Karpas-422 (cell line): ENCODE measurements around the gene UBE3B. TPM values are rescaled to one million over a fixed set of nuclear protein-coding genes. Genes with fewer than 3 reads are reported as not detected.
A peak's percentile ranks its signal among the peaks of the same experiment; 100 is the strongest.
"Not testable (repeated sequence)": the region's sequence is repeated elsewhere in the genome, so short reads cannot be mapped to it uniquely, and the experiment has no call there.

Experiments used
- DNase-seq: peaks from one replicate; pipeline ENCODE4 v3.0.0-alpha.2; 2015
- H2AFZ ChIP-seq: fragments of 200-600 bp; sonication (generic); 2 replicates; pipeline ENCODE4 v1.6.1; 2014; ENCODE audit warnings: antibody characterized with exemption, low read length, mixed read lengths
- H3K27ac ChIP-seq: fragments of 200-600 bp; sonication (generic); 2 replicates; pipeline ENCODE4 v1.5.1; 2014; ENCODE audit warnings: mild to moderate bottlenecking, low read length, moderate library complexity
- H3K27me3 ChIP-seq: fragments of 200-600 bp; sonication (generic); 2 replicates; pipeline ENCODE4 v1.6.1; 2014; ENCODE audit warnings: low read length, mixed read lengths
- H3K36me3 ChIP-seq: fragments of 200-600 bp; sonication (generic); 2 replicates; pipeline ENCODE4 v1.6.1; 2014; ENCODE audit warnings: low read length, mixed read lengths; ENCODE audit not compliant: insufficient read depth
- H3K4me1 ChIP-seq: fragments of 200-600 bp; sonication (generic); 2 replicates; pipeline ENCODE4 v1.6.1; 2014; ENCODE audit warnings: mild to moderate bottlenecking, low read length, mixed read lengths
- H3K4me2 ChIP-seq: fragments of 200-600 bp; sonication (generic); 2 replicates; pipeline ENCODE4 v1.6.1; 2014; ENCODE audit warnings: low read length, low read depth, mild to moderate bottlenecking; ENCODE audit not compliant: poor library complexity, severe bottlenecking
- H3K4me3 ChIP-seq: fragments of 200-600 bp; sonication (generic); 2 replicates; pipeline ENCODE4 v1.5.1; 2014; ENCODE audit warnings: mild to moderate bottlenecking, antibody characterized with exemption, low read length, mixed read lengths
- H3K79me2 ChIP-seq: fragments of 200-600 bp; sonication (generic); 2 replicates; pipeline ENCODE4 v1.6.1; 2014; ENCODE audit warnings: mild to moderate bottlenecking, low read length, mixed read lengths
- H3K9ac ChIP-seq: fragments of 200-600 bp; sonication (generic); 2 replicates; pipeline ENCODE4 v1.6.0; 2014; ENCODE audit warnings: low read length
- H3K9me2 ChIP-seq: fragments of 200-600 bp; sonication (generic), shearing (Covaris generic); replicated peaks from 2 replicates; pipeline ENCODE4 v1.6.0; 2014; ENCODE audit warnings: mild to moderate bottlenecking, low read length, moderate library complexity; ENCODE audit not compliant: insufficient read depth
- H3K9me3 ChIP-seq: fragments of 300-700, 200-600 bp; sonication (generic); 2 replicates; pipeline ENCODE4 v1.6.1; 2014; ENCODE audit warnings: low read length, mixed read lengths
- H4K20me1 ChIP-seq: fragments of 200-600 bp; sonication (generic); 2 replicates; pipeline ENCODE4 v1.6.1; 2014; ENCODE audit warnings: mild to moderate bottlenecking, antibody characterized with exemption, low read length, low read depth; ENCODE audit not compliant: insufficient read depth
- total RNA-seq: library from RNA; depleted of rRNA; stranded (reverse); fragments of >200 nt; shearing (Covaris generic); gene quantifications from 2 replicates; pipeline ENCODE4 v1.2.3, GENCODE V29; 2014; ENCODE audit warnings: low replicate concordance

The UBE3B gene
- total RNA-seq, 1 experiment from 2014 or later = 23.7 TPM

GRCh38 chr12:109473526-109474270 is 3.7 kb upstream of the UBE3B start:
- H3K4me3 ChIP-seq, H3K9ac ChIP-seq, H3K27me3 ChIP-seq, H3K27ac ChIP-seq, H3K4me2 ChIP-seq, H2AFZ ChIP-seq, H3K9me3 ChIP-seq, H3K9me2 ChIP-seq, DNase-seq, H3K36me3 ChIP-seq: not testable (repeated sequence)
- Histone ChIP-seq H4K20me1 (peaks cover 19% of the 10 kb centered on the region; the same call in 1 of the 2 replicates), H3K4me1 (peaks cover 21% of the 10 kb centered on the region), H3K79me2 (peaks cover 97% of the 10 kb centered on the region)

DNA sequence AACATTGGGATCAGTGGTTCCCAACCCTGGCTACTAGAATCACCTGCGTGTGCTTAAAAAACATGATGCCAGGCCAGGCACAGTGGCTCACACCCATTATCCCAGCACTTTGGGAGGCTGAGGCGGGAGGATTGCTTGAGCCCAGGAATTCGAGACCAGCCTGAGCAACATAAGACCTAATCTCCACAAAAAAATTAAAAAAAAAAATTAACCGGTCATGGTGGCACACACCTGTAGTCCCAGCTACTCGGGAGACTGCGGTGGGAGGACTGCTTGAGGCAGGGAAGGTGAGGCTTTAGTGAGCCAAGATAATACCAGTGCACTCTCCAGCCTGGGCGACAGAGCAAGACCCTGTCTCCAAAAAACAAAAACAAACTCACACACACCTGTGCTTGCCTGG is 2.3 kb upstream of the UBE3B start:
- Histone ChIP-seq H3K79me2 (peaks cover 97% of the 10 kb centered on the region), H3K27ac (no peak overlapping the region), H3K4me2 (peak overlapping the region; percentile 96), H3K9me2 (no peaks in the 10 kb centered on the region), H3K36me3 (no peaks in the 10 kb centered on the region), H3K9me3 (no peaks in the 10 kb centered on the region), H2AFZ (no peak overlapping the region), H3K27me3 (no peaks in the 10 kb centered on the region), H4K20me1 (peaks cover 17% of the 10 kb centered on the region; the same call in 1 of the 2 replicates), H3K9ac (no peak overlapping the region; the same call in 1 of the 2 replicates), H3K4me3 (no peak overlapping the region), H3K4me1 (peaks cover 32% of the 10 kb centered on the region)
- DNase-seq = no peak

- Histone ChIP-seq H3K4me1 (peaks cover 32% of the 10 kb centered on the region), H3K9ac (peak overlapping the region; percentile 91), H3K9me2 (no peaks in the 10 kb centered on the region), H3K36me3 (no peaks in the 10 kb centered on the region), H3K79me2 (peaks cover 86% of the 10 kb centered on the region), H2AFZ (peak overlapping the region; percentile 95; the same call in 1 of the 2 replicates), H3K27ac (no peak overlapping the region), H3K4me3 (peak overlapping the region; percentile 96), H3K27me3 (no peaks in the 10 kb centered on the region), H4K20me1 (peaks cover 13% of the 10 kb centered on the region; the same call in 1 of the 2 replicates), H3K9me3 (no peaks in the 10 kb centered on the region), H3K4me2 (peak overlapping the region; percentile 96)
- no peak for DNase-seq
These were observed 1.2 kb upstream of the UBE3B start for GRCh38 chr12:109475993-109476806.

- Histone ChIP-seq H2AFZ (peak overlapping the region; percentile 95; the same call in 1 of the 2 replicates), H3K9me3 (no peaks in the 10 kb centered on the region), H3K27me3 (no peaks in the 10 kb centered on the region), H3K9ac (peak overlapping the region; percentile 91), H3K36me3 (no peaks in the 10 kb centered on the region), H3K27ac (peak overlapping the region; percentile 52; the same call in 1 of the 2 replicates), H4K20me1 (peaks cover 13% of the 10 kb centered on the region; the same call in 1 of the 2 replicates), H3K79me2 (peaks cover 80% of the 10 kb centered on the region), H3K4me1 (peaks cover 32% of the 10 kb centered on the region), H3K4me3 (peak overlapping the region; percentile 96), H3K4me2 (peak overlapping the region; percentile 96), H3K9me2 (no peaks in the 10 kb centered on the region)
- DNase-seq = no peak
These were observed 638 bp upstream of the UBE3B start for GRCh38 chr12:109476807-109477184.

- peaks cover 70% of the 10 kb centered on the region for H3K79me2 ChIP-seq
- no peaks in the 10 kb centered on the region for H3K27me3 ChIP-seq
- H3K36me3 ChIP-seq = no peaks in the 10 kb centered on the region
- peak overlapping the region; percentile 91 for H3K9ac ChIP-seq
- peak overlapping the region; percentile 96 for H3K4me2 ChIP-seq
- H3K4me1 ChIP-seq = peaks cover 32% of the 10 kb centered on the region
- H4K20me1 ChIP-seq = peaks cover 12% of the 10 kb centered on the region; the same call in 1 of the 2 replicates
- H3K9me3 ChIP-seq = no peaks in the 10 kb centered on the region
- peak overlapping the region; percentile 96 for H3K4me3 ChIP-seq
- H2AFZ ChIP-seq = peak overlapping the region; percentile 95; the same call in 1 of the 2 replicates
- H3K9me2 ChIP-seq = no peaks in the 10 kb centered on the region
- H3K27ac ChIP-seq = no peak overlapping the region
- DNase-seq = no peak
These were observed 505 bp downstream of the UBE3B start for GRCh38 chr12:109477963-109478315.

GRCh38 chr12:109479761-109480160 is 2.3 kb downstream of the UBE3B start:
- Histone ChIP-seq H3K4me3 (no peak overlapping the region), H3K4me1 (peaks cover 32% of the 10 kb centered on the region)

GRCh38 chr12:109480356-109480755 is 2.9 kb downstream of the UBE3B start:
- Histone ChIP-seq H3K36me3 (no peaks in the 10 kb centered on the region), H3K9me3 (no peaks in the 10 kb centered on the region), H3K27ac (no peak overlapping the region), H3K4me1 (peaks cover 31% of the 10 kb centered on the region), H4K20me1 (peaks cover 7% of the 10 kb centered on the region; the same call in 1 of the 2 replicates), H3K4me2 (no peak overlapping the region), H3K9me2 (no peaks in the 10 kb centered on the region), H3K4me3 (no peak overlapping the region), H3K79me2 (peaks cover 46% of the 10 kb centered on the region), H3K27me3 (no peaks in the 10 kb centered on the region), H2AFZ (no peak overlapping the region), H3K9ac (no peak overlapping the region)
- no peak for DNase-seq

More at GRCh38 chr12:109479761-109480160, 2.3 kb downstream of the UBE3B start:
- peaks cover 52% of the 10 kb centered on the region for H3K79me2 ChIP-seq
- H4K20me1 ChIP-seq = peaks cover 7% of the 10 kb centered on the region; the same call in 1 of the 2 replicates
- no peaks in the 10 kb centered on the region for H3K36me3 ChIP-seq
- no peaks in the 10 kb centered on the region for H3K9me3 ChIP-seq
- H3K27ac ChIP-seq = no peak overlapping the region
- H3K27me3 ChIP-seq = no peaks in the 10 kb centered on the region
- H3K9ac ChIP-seq = no peak overlapping the region
- no peak overlapping the region for H2AFZ ChIP-seq
- no peaks in the 10 kb centered on the region for H3K9me2 ChIP-seq
- H3K4me2 ChIP-seq = peak overlapping the region; percentile 96
- DNase-seq = no peak

DNA sequence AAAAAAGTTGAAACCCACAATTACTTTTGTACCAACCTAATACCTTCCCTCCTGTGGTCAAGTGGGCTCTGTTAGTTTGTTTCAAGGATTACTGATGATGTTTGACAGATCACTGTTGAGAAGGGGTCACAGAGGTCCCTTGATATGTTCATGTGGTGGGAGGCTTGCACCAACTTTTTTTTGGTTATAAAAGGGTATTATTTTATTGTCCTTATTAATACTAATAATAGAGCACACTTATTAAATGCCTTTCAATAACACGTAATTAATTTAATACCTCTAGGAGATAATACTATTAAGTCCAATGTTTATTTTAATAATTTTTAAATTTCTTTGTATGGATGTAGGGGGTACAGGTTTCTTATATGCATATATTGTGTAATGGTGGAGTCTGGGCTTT is 4.4 kb downstream of the UBE3B start:
- no peaks in the 10 kb centered on the region for H3K9me2 ChIP-seq
- no peak overlapping the region for H3K4me3 ChIP-seq
- no peak for DNase-seq
- peaks cover 18% of the 10 kb centered on the region for H3K4me1 ChIP-seq
- no peaks in the 10 kb centered on the region for H3K27me3 ChIP-seq
- peaks cover 31% of the 10 kb centered on the region for H3K79me2 ChIP-seq
- no peaks in the 10 kb centered on the region for H3K9me3 ChIP-seq
- no peaks in the 10 kb centered on the region for H4K20me1 ChIP-seq
- H3K9ac ChIP-seq = no peak overlapping the region
- no peak overlapping the region for H3K27ac ChIP-seq
- no peak overlapping the region for H3K4me2 ChIP-seq
- no peaks in the 10 kb centered on the region for H3K36me3 ChIP-seq
- no peak overlapping the region for H2AFZ ChIP-seq
